ENCODE data around the gene AIG1.

AIG1 gene

GRCh38 chr6:143146186-143146851 is 85.6 kb downstream of the AIG1 start:
- Mint-ChIP-seq H3K9me3 (no peaks in the 10 kb centered on the region), H3K27ac (no peak overlapping the region), H3K4me1 (no peaks in the 10 kb centered on the region), H3K36me3 (ENCODE audit: low read depth) (peaks cover 12% of the 10 kb centered on the region), H3K4me3 (no peak overlapping the region), H3K27me3 (ENCODE audit: low read depth, poor library complexity) (no peaks in the 10 kb centered on the region)
- no peak for DNase-seq
- TF ChIP-seq, protein P1, sequence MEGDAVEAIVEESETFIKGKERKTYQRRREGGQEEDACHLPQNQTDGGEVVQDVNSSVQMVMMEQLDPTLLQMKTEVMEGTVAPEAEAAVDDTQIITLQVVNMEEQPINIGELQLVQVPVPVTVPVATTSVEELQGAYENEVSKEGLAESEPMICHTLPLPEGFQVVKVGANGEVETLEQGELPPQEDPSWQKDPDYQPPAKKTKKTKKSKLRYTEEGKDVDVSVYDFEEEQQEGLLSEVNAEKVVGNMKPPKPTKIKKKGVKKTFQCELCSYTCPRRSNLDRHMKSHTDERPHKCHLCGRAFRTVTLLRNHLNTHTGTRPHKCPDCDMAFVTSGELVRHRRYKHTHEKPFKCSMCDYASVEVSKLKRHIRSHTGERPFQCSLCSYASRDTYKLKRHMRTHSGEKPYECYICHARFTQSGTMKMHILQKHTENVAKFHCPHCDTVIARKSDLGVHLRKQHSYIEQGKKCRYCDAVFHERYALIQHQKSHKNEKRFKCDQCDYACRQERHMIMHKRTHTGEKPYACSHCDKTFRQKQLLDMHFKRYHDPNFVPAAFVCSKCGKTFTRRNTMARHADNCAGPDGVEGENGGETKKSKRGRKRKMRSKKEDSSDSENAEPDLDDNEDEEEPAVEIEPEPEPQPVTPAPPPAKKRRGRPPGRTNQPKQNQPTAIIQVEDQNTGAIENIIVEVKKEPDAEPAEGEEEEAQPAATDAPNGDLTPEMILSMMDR (IDR thresholded peaks at IDR 0.05): no peak

DNA sequence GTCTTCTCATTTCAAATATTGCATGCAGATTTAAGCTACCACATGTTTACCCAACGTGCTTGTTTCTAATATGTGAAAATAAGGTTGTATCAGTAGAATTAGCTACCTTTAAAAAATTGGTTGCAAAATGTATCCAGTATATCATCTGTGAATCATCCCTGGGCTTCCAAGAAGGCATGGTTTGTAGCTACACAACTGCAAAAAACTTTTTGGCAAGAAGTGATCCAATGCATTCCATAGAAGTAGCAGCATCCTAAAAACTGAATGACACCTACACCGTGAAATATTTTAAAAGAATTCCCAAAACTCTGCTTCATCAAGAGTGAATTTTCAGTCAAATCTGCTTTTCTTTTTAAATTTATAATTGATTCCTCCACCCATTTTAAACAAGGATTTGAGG is 89.1 kb downstream of the AIG1 start:
- Mint-ChIP-seq H3K4me3 (no peak overlapping the region), H3K4me1 (no peaks in the 10 kb centered on the region), H3K36me3 (ENCODE audit: low read depth) (peaks cover 15% of the 10 kb centered on the region), H3K9me3 (no peaks in the 10 kb centered on the region), H3K27ac (no peak overlapping the region), H3K27me3 (ENCODE audit: low read depth, poor library complexity) (no peaks in the 10 kb centered on the region)
- no peak for DNase-seq
- TF ChIP-seq, protein P1 (IDR thresholded peaks at IDR 0.05): no peak

DNA sequence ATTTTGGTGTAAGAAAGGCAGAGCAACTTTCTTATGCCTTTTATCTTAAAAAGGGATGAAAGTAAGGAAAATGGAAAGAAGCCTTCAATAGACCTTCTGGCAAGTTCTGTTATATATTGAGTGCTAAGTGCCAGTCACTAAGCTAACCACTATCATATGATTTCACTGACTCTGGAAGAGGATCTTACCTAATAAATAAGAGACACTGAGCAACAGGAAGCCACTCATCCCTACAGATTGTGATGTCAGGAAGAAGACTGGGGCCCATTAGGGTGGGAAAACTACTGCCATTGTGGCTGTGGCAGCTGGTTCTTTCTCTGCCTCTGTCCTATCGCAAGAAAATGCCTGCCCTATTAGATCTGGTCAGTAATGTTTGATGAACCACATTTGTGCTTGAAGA is 89.6 kb downstream of the AIG1 start:
- no peak for DNase-seq
- no peaks in the 10 kb centered on the region for H3K9me3 Mint-ChIP-seq
- H3K36me3 Mint-ChIP-seq (ENCODE audit: low read depth): peaks cover 15% of the 10 kb centered on the region

GRCh38 chr6:143151381-143151780 is 90.7 kb downstream of the AIG1 start:
- no peaks in the 10 kb centered on the region for H3K27me3 Mint-ChIP-seq (ENCODE audit: low read depth, poor library complexity)
- H3K36me3 Mint-ChIP-seq (ENCODE audit: low read depth): peaks cover 15% of the 10 kb centered on the region
- TF ChIP-seq, protein P1 (IDR thresholded peaks at IDR 0.05): no peak

More for the DNA sequence above, 89.6 kb downstream of the AIG1 start:
- TF ChIP-seq, protein P1 (IDR thresholded peaks at IDR 0.05): no peak
- no peak overlapping the region for H3K4me3 Mint-ChIP-seq
- H3K4me1 Mint-ChIP-seq: no peaks in the 10 kb centered on the region
- no peaks in the 10 kb centered on the region for H3K27me3 Mint-ChIP-seq (ENCODE audit: low read depth, poor library complexity)
- no peak overlapping the region for H3K27ac Mint-ChIP-seq

DNA sequence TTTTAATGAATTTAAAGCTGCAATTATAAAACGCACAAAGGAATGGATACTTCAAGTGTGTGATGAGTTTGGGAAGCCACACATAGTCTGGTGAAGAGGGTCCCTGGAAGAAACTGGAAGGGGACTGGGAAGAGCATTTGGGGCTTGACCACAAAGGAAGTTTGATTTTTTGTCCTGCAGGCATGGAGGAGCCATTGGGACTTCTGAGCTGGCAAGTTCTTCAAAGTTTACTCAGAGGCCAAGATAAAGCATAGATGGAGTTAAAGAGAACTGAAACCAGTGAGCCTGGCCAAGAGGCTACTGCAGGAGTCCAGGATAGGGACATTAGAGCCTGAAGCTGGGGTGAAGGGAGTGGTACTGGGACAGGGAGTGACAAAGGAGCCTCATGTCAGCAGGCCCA is 95.0 kb downstream of the AIG1 start:
- H3K27ac Mint-ChIP-seq: no peak overlapping the region
- no peaks in the 10 kb centered on the region for H3K9me3 Mint-ChIP-seq
- no peak for DNase-seq
- no peak overlapping the region for H3K4me3 Mint-ChIP-seq
- TF ChIP-seq, protein P1 (IDR thresholded peaks at IDR 0.05): no peak
- H3K36me3 Mint-ChIP-seq (ENCODE audit: low read depth): peaks cover 4% of the 10 kb centered on the region
- H3K4me1 Mint-ChIP-seq: peaks cover 9% of the 10 kb centered on the region
- H3K27me3 Mint-ChIP-seq (ENCODE audit: low read depth, poor library complexity): no peaks in the 10 kb centered on the region

More at GRCh38 chr6:143151381-143151780, 90.7 kb downstream of the AIG1 start:
- no peak for DNase-seq
- Mint-ChIP-seq H3K4me1 (no peaks in the 10 kb centered on the region), H3K9me3 (no peaks in the 10 kb centered on the region), H3K27ac (no peak overlapping the region), H3K4me3 (no peak overlapping the region)

GRCh38 chr6:143157131-143157530 is 96.4 kb downstream of the AIG1 start:
- TF ChIP-seq, protein P1 (IDR thresholded peaks at IDR 0.05): no peak
- no peak overlapping the region for H3K4me3 Mint-ChIP-seq
- H3K9me3 Mint-ChIP-seq: no peaks in the 10 kb centered on the region
- H3K27me3 Mint-ChIP-seq (ENCODE audit: low read depth, poor library complexity): no peaks in the 10 kb centered on the region
- DNase-seq: no peak
- H3K27ac Mint-ChIP-seq: no peak overlapping the region
- peaks cover 9% of the 10 kb centered on the region for H3K4me1 Mint-ChIP-seq
- H3K36me3 Mint-ChIP-seq (ENCODE audit: low read depth): peaks cover 4% of the 10 kb centered on the region

All from nephron progenitor cell (in vitro differentiated cells).